HG03175 (cell line): Measurements from ENCODE around the gene BPTF.
"Not testable (repeated sequence)": the region's sequence is repeated elsewhere in the genome, so short reads cannot be mapped to it uniquely, and the experiment has no call there.

Source experiments
- ATAC-seq: cut with Tn5 transposase; IDR thresholded peaks from one replicate; pipeline ENCODE4 v1.9.1; 2021; ENCODE audit warnings: mild to moderate bottlenecking, moderate library complexity; ENCODE audit not compliant: unreplicated experiment

Gene BPTF

GRCh38 chr17:67824735-67825626 lies at the start of gene BPTF:
TSS of gene BPTF (plus strand) at chr17:67825503. CDS start at chr17:67825725, 222 bp downstream.
- peak; percentile 89 for ATAC-seq

GRCh38 chr17:67779098-67779672 lies 46.1 kb upstream of the BPTF start:
- no peak for ATAC-seq

- ATAC-seq: no peak
Measured at GRCh38 chr17:67784364-67785121, 40.8 kb upstream of the BPTF start.

GRCh38 chr17:67785122-67785477 lies 40.2 kb upstream of the BPTF start:
- no peak for ATAC-seq

- ATAC-seq: no peak
Measured at GRCh38 chr17:67785504-67785903, 39.8 kb upstream of the BPTF start.

GRCh38 chr17:67800495-67800928 lies 24.8 kb upstream of the BPTF start:
- peak; percentile 92 for ATAC-seq

GRCh38 chr17:67801626-67802175 lies 23.6 kb upstream of the BPTF start:
- ATAC-seq: no peak

GRCh38 chr17:67810464-67810863 lies 14.8 kb upstream of the BPTF start:
- no peak for ATAC-seq

- not testable (repeated sequence) for ATAC-seq
Measured at GRCh38 chr17:67812380-67812779, 12.9 kb upstream of the BPTF start.

- ATAC-seq: no peak
Measured at GRCh38 chr17:67813803-67814180, 11.5 kb upstream of the BPTF start.

GRCh38 chr17:67818110-67819002 lies 6.9 kb upstream of the BPTF start:
- ATAC-seq: peak; percentile 85

- no peak for ATAC-seq
Measured at GRCh38 chr17:67819722-67820121, 5.6 kb upstream of the BPTF start.

- ATAC-seq: no peak
Measured at GRCh38 chr17:67821871-67822367, 3.4 kb upstream of the BPTF start.

GRCh38 chr17:67825627-67826601 lies 611 bp downstream of the BPTF start:
- peak; percentile 41 for ATAC-seq

- ATAC-seq: no peak
Measured at GRCh38 chr17:67829331-67829730, 4.0 kb downstream of the BPTF start.

GRCh38 chr17:67830440-67830839 lies 5.1 kb downstream of the BPTF start:
- ATAC-seq: no peak

GRCh38 chr17:67831268-67831667 lies 6.0 kb downstream of the BPTF start:
- ATAC-seq: no peak

GRCh38 chr17:67833134-67833533 lies 7.8 kb downstream of the BPTF start:
- ATAC-seq: no peak
